SU-DHL-6 (cell line): ENCODE measurements around the gene SP9.
"Not testable (repeated sequence)": the region's sequence is repeated elsewhere in the genome, so short reads cannot be mapped to it uniquely, and the experiment has no call there.

ENCODE experiments used
- H2AFZ ChIP-seq: fragments of 200-600 bp; sonication (generic); 2 replicates; pipeline ENCODE4 v1.6.1; 2014; ENCODE audit warnings: low read depth, mild to moderate bottlenecking, moderate library complexity, mixed read lengths, antibody characterized with exemption, low read length; ENCODE audit not compliant: severe bottlenecking
- H3F3A ChIP-seq: fragments of 200-600 bp; shearing (Covaris generic); 2 replicates; pipeline ENCODE4 v1.6.0; 2016; ENCODE audit warnings: antibody characterized with exemption, mild to moderate bottlenecking; ENCODE audit not compliant: insufficient read depth
- H3K27ac ChIP-seq: fragments of 200-600 bp; sonication (generic); 2 replicates; pipeline ENCODE4 v1.5.1; 2016; ENCODE audit warnings: low read depth, mild to moderate bottlenecking, low read length, moderate library complexity, mixed read lengths
- H3K27me3 ChIP-seq: fragments of 200-600 bp; sonication (generic), shearing (Covaris generic); 2 replicates; pipeline ENCODE4 v1.6.0; 2014; ENCODE audit warnings: mild to moderate bottlenecking, low read length
- H3K36me3 ChIP-seq: fragments of 200-600 bp; sonication (generic); 2 replicates; pipeline ENCODE4 v1.6.1; 2014; ENCODE audit warnings: mild to moderate bottlenecking, low read length, mixed read lengths
- H3K4me2 ChIP-seq: fragments of 300-600, 200-600 bp; shearing (Covaris generic), sonication (generic); 2 replicates; pipeline ENCODE4 v1.6.0; 2014; ENCODE audit warnings: low read length, low read depth, mild to moderate bottlenecking; ENCODE audit not compliant: poor library complexity, severe bottlenecking
- H3K4me3 ChIP-seq: fragments of 200-600 bp; sonication (generic); 2 replicates; pipeline ENCODE4 v1.5.1; 2014; ENCODE audit warnings: antibody characterized with exemption, low read length, mild to moderate bottlenecking, mixed read lengths; ENCODE audit not compliant: insufficient read depth, poor library complexity, severe bottlenecking
- H3K79me2 ChIP-seq: fragments of 200-600 bp; sonication (generic); 2 replicates; pipeline ENCODE4 v1.6.1; 2014; ENCODE audit warnings: mild to moderate bottlenecking, low read length, moderate library complexity; ENCODE audit not compliant: insufficient read depth
- H3K9ac ChIP-seq: fragments of 200-600 bp; sonication (generic); 2 replicates; pipeline ENCODE4 v1.7.0; 2014; ENCODE audit warnings: mild to moderate bottlenecking, low read length
- H3K9me2 ChIP-seq: fragments of 200-600 bp; sonication (generic); replicated peaks from 2 replicates; pipeline ENCODE4 v1.6.1; 2014; ENCODE audit warnings: low read length; ENCODE audit not compliant: insufficient read depth
- H3K9me3 ChIP-seq: fragments of 200-600 bp; sonication (generic); 2 replicates; pipeline ENCODE4 v1.6.1; 2014; ENCODE audit warnings: low read length, mixed read lengths; ENCODE audit not compliant: insufficient read depth
- H4K20me1 ChIP-seq: fragments of 200-600 bp; sonication (generic); 2 replicates; pipeline ENCODE4 v1.6.1; 2014; ENCODE audit warnings: low read depth, mild to moderate bottlenecking, antibody characterized with exemption, low read length, moderate library complexity, mixed read lengths
- CTCF ChIP-seq: fragments of 200-600 bp; sonication (generic); IDR thresholded peaks from one replicate; pipeline ENCODE4 v1.5.1; 2017; ENCODE audit warnings: antibody characterized with exemption, mild to moderate bottlenecking, low read length, moderate library complexity; ENCODE audit not compliant: insufficient read depth, poor library complexity, severe bottlenecking
- EZH2phosphoT487 ChIP-seq: fragments of 200-600 bp; sonication (generic), shearing (Covaris generic); conservative IDR thresholded peaks from 2 replicates; pipeline ENCODE4 v1.6.1; 2018; ENCODE audit warnings: mild to moderate bottlenecking, antibody characterized with exemption, low read length, moderate library complexity, mixed read lengths

The SP9 gene

DNA sequence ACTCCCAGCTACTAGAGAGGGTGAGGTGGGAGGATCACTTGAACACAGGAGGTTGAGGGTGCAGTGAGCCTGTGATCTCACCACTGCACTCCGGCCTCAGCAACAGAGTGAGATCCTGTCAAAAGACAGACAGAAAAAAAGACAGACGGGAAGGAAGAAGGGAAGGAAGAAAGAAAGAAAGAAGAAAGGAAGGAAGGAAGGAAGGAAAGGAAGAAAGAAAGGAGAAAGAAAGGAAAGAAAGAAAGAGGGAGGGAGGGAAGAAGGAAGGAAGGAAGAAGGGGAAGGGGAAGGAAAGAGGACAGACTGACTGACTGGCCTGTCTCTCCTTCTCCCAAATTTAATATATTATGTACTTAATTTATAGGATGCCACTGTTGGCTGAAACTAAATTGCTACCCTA lies 21.6 kb downstream of the SP9 start:
- H3K9me2 ChIP-seq: no peaks in the 10 kb centered on the region
- H3K4me2 ChIP-seq: no peak overlapping the region
- H3K79me2 ChIP-seq: no peaks in the 10 kb centered on the region
- H2AFZ ChIP-seq: no peak overlapping the region
- H3K27me3 ChIP-seq: no peaks in the 10 kb centered on the region
- no peaks in the 10 kb centered on the region for H4K20me1 ChIP-seq
- TF ChIP-seq CTCF: no peak
- TF ChIP-seq EZH2phosphoT487: no peak
- no peak overlapping the region for H3K27ac ChIP-seq
- H3K9me3 ChIP-seq: no peaks in the 10 kb centered on the region
- no peaks in the 10 kb centered on the region; the same call in 1 of the 2 replicates for H3K36me3 ChIP-seq
- H3K9ac ChIP-seq: no peak overlapping the region
- 0 out of 2 replicates have a peak, but pooled peaks cover 1% of the 10 kb centered on the region for H3F3A ChIP-seq
- H3K4me3 ChIP-seq: no peak overlapping the region

DNA sequence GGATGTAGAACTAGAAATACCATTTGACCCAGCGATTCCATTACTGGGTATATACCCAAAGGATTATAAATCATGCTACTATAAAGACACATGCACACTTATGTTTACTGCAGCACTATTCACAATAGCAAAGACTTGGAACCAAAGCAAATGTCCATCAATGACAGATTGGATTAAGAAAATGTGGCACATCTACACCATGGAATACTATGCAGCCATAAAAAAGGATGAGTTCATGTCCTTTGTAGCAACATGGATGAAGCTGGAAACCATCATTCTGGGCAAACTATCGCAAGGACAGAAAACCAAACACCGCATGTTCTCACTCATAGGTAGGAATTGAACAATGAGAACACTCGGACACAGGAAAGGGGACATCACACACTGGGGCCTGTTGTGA lies 24.9 kb downstream of the SP9 start:
- not testable (repeated sequence) for H4K20me1 ChIP-seq, H3K27me3 ChIP-seq, H3K9me3 ChIP-seq, H3K36me3 ChIP-seq, H3K9ac ChIP-seq, H3K9me2 ChIP-seq, H3F3A ChIP-seq, H3K79me2 ChIP-seq, H3K27ac ChIP-seq, H2AFZ ChIP-seq, H3K4me2 ChIP-seq, H3K4me3 ChIP-seq

DNA sequence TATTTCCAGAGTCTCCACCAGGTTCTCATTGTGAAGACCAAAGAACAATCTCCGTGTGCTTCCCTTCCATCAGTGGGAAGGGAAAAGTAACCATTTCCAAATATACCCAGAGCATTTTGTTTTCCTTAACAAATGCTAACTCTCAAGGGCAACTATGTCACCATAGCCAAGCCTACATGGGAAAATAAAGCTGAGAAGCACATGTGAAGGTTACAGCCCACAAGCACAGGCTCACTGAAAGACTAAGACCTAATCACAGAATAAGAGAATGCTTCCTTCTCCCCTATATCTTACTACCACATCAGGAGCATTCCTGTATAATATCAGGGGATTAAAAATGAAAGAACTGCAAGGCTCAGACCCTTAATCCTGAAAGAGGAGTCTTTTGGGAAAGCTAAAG lies 28.2 kb downstream of the SP9 start:
- Histone ChIP-seq H3K36me3 (peaks cover 9% of the 10 kb centered on the region; the same call in 1 of the 2 replicates), H3K4me3 (no peak overlapping the region), H3K4me2 (no peak overlapping the region), H3K9me3 (peaks cover 5% of the 10 kb centered on the region; the same call in 1 of the 2 replicates), H3K9ac (no peak overlapping the region), H3K79me2 (no peaks in the 10 kb centered on the region), H2AFZ (no peak overlapping the region), H3K27me3 (no peaks in the 10 kb centered on the region), H3K27ac (no peak overlapping the region), H3K9me2 (no peaks in the 10 kb centered on the region), H3F3A (no peaks in the 10 kb centered on the region), H4K20me1 (no peaks in the 10 kb centered on the region)
- TF ChIP-seq CTCF (no peak), EZH2phosphoT487 (no peak)

- not testable (repeated sequence) for H3K27me3 ChIP-seq, H3K36me3 ChIP-seq, H3K79me2 ChIP-seq, H3K27ac ChIP-seq, H3F3A ChIP-seq, H3K4me3 ChIP-seq, H3K9me3 ChIP-seq, H3K9ac ChIP-seq, H2AFZ ChIP-seq, H3K9me2 ChIP-seq, H4K20me1 ChIP-seq, H3K4me2 ChIP-seq
Measured at GRCh38 chr2:174363492-174364225, 28.9 kb downstream of the SP9 start.
